Measurements from ENCODE around the gene BRD3.

- TF ChIP-seq CTCF (conservative IDR thresholded peaks at IDR 0.05; ENCODE audit: low read length) = peak; percentile 94
- TF ChIP-seq EZH2phosphoT487 (IDR thresholded peaks at IDR 0.05; ENCODE audit: borderline replicate concordance) = no peak
Measured at GRCh38 chr9:133994353-133995011, 73.3 kb downstream of the BRD3 start.
